WTC11 (cell line): Measurements from ENCODE around the gene NT5DC1. TPM values are rescaled to one million over a fixed set of nuclear protein-coding genes. Genes with fewer than 3 reads are reported as not detected.

Source experiments
- ATAC-seq: fragments of 200-7000 bp; cut with Tn5 transposase; 2 replicates; pipeline ENCODE4 v1.10.0; 2021; ENCODE audit warnings: mild to moderate bottlenecking, moderate library complexity
- CTCF ChIA-PET: fragments of 300-600 bp; sonication (Branson Sonifier 250); formaldehyde crosslinking; loops from one replicate; lab custom pipeline; 2021; ENCODE audit warnings: antibody characterized with exemption; lab: Charles Lee
- POLR2A ChIA-PET: fragments of 350-600 bp; sonication (Branson Sonifier 250); formaldehyde crosslinking; loops from one replicate; lab custom pipeline; 2021; ENCODE audit warnings: antibody characterized with exemption; lab: Charles Lee
- DNase-seq: peaks from one replicate; pipeline ENCODE4 v3.0.0; 2021; ENCODE audit warnings: low spot score
- H3K27ac Mint-ChIP-seq: 2 replicates; pipeline ENCODE4 v1.8.0; 2021; ENCODE audit warnings: mixed read lengths
- H3K27me3 Mint-ChIP-seq: 2 replicates; pipeline ENCODE4 v1.8.0; 2021; ENCODE audit warnings: low read depth, mild to moderate bottlenecking, moderate library complexity, mixed read lengths
- H3K36me3 Mint-ChIP-seq: 2 replicates; pipeline ENCODE4 v1.8.0; 2021; ENCODE audit warnings: mixed read lengths
- H3K4me1 Mint-ChIP-seq: 2 replicates; pipeline ENCODE4 v1.8.0; 2022; ENCODE audit warnings: mixed read lengths
- H3K4me3 Mint-ChIP-seq: 2 replicates; pipeline ENCODE4 v1.8.0; 2021; ENCODE audit warnings: mild to moderate bottlenecking, moderate library complexity, mixed read lengths
- H3K9me3 Mint-ChIP-seq: 2 replicates; pipeline ENCODE4 v1.8.0; 2021; ENCODE audit warnings: mixed read lengths
- ATF3 ChIP-seq: sonication (generic); formaldehyde crosslinking; conservative IDR thresholded peaks from 2 replicates; pipeline ENCODE4 v1.8.1; 2022; ENCODE audit warnings: mild to moderate bottlenecking, missing genetic modification reagents
- CBFB ChIP-seq: sonication (generic); formaldehyde crosslinking; IDR thresholded peaks from 2 replicates; pipeline ENCODE4 v1.8.1; 2022; ENCODE audit warnings: mild to moderate bottlenecking, low read depth, missing genetic modification reagents
- CDX4 ChIP-seq: fragments of 250-450 bp; sonication (Bioruptor Pico); IDR thresholded peaks from 2 replicates; pipeline ENCODE4 v1.9.0; 2021; ENCODE audit warnings: moderate library complexity, mild to moderate bottlenecking, inconsistent platforms, borderline replicate concordance
- CREB1 ChIP-seq: sonication (generic); formaldehyde crosslinking; IDR thresholded peaks from 2 replicates; pipeline ENCODE4 v1.8.0; 2023; ENCODE audit warnings: mild to moderate bottlenecking, missing genetic modification reagents
- IRF1 ChIP-seq: sonication (generic); formaldehyde crosslinking; IDR thresholded peaks from 2 replicates; pipeline ENCODE4 v1.8.0; 2023; ENCODE audit warnings: missing genetic modification reagents
- JAZF1 ChIP-seq: fragments of 250-450 bp; sonication (Bioruptor Pico); IDR thresholded peaks from 2 replicates; pipeline ENCODE4 v1.9.0; 2021; ENCODE audit warnings: moderate library complexity, mild to moderate bottlenecking, inconsistent platforms
- MLX ChIP-seq: sonication (generic); formaldehyde crosslinking; IDR thresholded peaks from 2 replicates; pipeline ENCODE4 v1.8.1; 2023; ENCODE audit warnings: mild to moderate bottlenecking, missing genetic modification reagents, moderate library complexity
- MXD4 ChIP-seq: fragments of 250-450 bp; sonication (Bioruptor Pico); IDR thresholded peaks from 2 replicates; pipeline ENCODE4 v1.8.0; 2021; ENCODE audit warnings: mild to moderate bottlenecking, moderate library complexity, borderline replicate concordance
- NR2C2 ChIP-seq: sonication (generic); formaldehyde crosslinking; IDR thresholded peaks from 2 replicates; pipeline ENCODE4 v1.8.0; 2022; ENCODE audit warnings: mild to moderate bottlenecking, missing genetic modification reagents
- PRDM15 ChIP-seq: sonication (generic); formaldehyde crosslinking; IDR thresholded peaks from 2 replicates; pipeline ENCODE4 v1.8.0; 2022; ENCODE audit warnings: missing genetic modification reagents
- SMAD3 ChIP-seq: sonication (generic); formaldehyde crosslinking; IDR thresholded peaks from 2 replicates; pipeline ENCODE4 v1.8.0; 2022; ENCODE audit warnings: missing genetic modification reagents, mild to moderate bottlenecking, borderline replicate concordance
- TCF7 ChIP-seq: sonication (generic); formaldehyde crosslinking; IDR thresholded peaks from 2 replicates; pipeline ENCODE4 v1.8.0; 2022; ENCODE audit warnings: mild to moderate bottlenecking, low read depth, missing genetic modification reagents, moderate library complexity
- TEAD4 ChIP-seq: sonication (generic); formaldehyde crosslinking; IDR thresholded peaks from 2 replicates; pipeline ENCODE4 v1.8.0; 2022; ENCODE audit warnings: mild to moderate bottlenecking, missing genetic modification reagents
- TP53 ChIP-seq: sonication (generic); formaldehyde crosslinking; IDR thresholded peaks from 2 replicates; pipeline ENCODE4 v1.8.1; 2023; ENCODE audit warnings: mild to moderate bottlenecking, missing genetic modification reagents
- USF1 ChIP-seq: sonication (generic); formaldehyde crosslinking; IDR thresholded peaks from 2 replicates; pipeline ENCODE4 v1.8.0; 2022; ENCODE audit warnings: mild to moderate bottlenecking, missing genetic modification reagents
- USF2 ChIP-seq: sonication (generic); formaldehyde crosslinking; IDR thresholded peaks from 2 replicates; pipeline ENCODE4 v1.8.1; 2023; ENCODE audit warnings: mild to moderate bottlenecking, missing genetic modification reagents, moderate library complexity
- ZNF219 ChIP-seq: sonication (generic); formaldehyde crosslinking; IDR thresholded peaks from 2 replicates; pipeline ENCODE4 v1.8.0; 2023; ENCODE audit warnings: missing genetic modification reagents, mild to moderate bottlenecking, borderline replicate concordance
- ZNF263 ChIP-seq: sonication (generic); formaldehyde crosslinking; IDR thresholded peaks from 2 replicates; pipeline ENCODE4 v1.8.1; 2022; ENCODE audit warnings: low read depth, mild to moderate bottlenecking, moderate library complexity, missing genetic modification reagents
- ZNF396 ChIP-seq: fragments of 250-450 bp; sonication (Bioruptor Pico); IDR thresholded peaks from 2 replicates; pipeline ENCODE4 v1.8.0; 2021; ENCODE audit warnings: mild to moderate bottlenecking, moderate library complexity, borderline replicate concordance
- ZNF416 ChIP-seq: fragments of 250-450 bp; sonication (Bioruptor Pico); IDR thresholded peaks from 2 replicates; pipeline ENCODE4 v1.9.0; 2021; ENCODE audit warnings: mild to moderate bottlenecking, inconsistent platforms
- ZNF423 ChIP-seq: fragments of 250-450 bp; sonication (Bioruptor Pico); IDR thresholded peaks from 2 replicates; pipeline ENCODE4 v2.1.2; 2022; ENCODE audit warnings: mild to moderate bottlenecking, moderate library complexity
- ZNF512 ChIP-seq: sonication (generic); formaldehyde crosslinking; IDR thresholded peaks from 2 replicates; pipeline ENCODE4 v1.8.1; 2022; ENCODE audit warnings: missing genetic modification reagents, borderline replicate concordance
- total RNA-seq: library from RNA; stranded (reverse); gene quantifications from 3 replicates; pipeline ENCODE4 v1.2.3, GENCODE V29; 2021

NT5DC1 gene
- total RNA-seq, 1 experiment from 2014 or later = 67.9 TPM

- no peak overlapping the region for H3K4me3 Mint-ChIP-seq
- peaks cover 15% of the 10 kb centered on the region for H3K36me3 Mint-ChIP-seq
- no peaks in the 10 kb centered on the region for H3K27me3 Mint-ChIP-seq
- H3K9me3 Mint-ChIP-seq = peaks cover 4% of the 10 kb centered on the region; the same call in 1 of the 2 replicates
- CTCF ChIA-PET = no interaction called here
- no peaks in the 10 kb centered on the region for H3K4me1 Mint-ChIP-seq
- H3K27ac Mint-ChIP-seq = no peak overlapping the region
- POLR2A ChIA-PET = no interaction called here
- no peak for DNase-seq
- no peak for ATAC-seq
- TF ChIP-seq TCF7 (CRISPR knock-in tag) (no peak), ZNF423 (CRISPR knock-in tag) (no peak), CREB1 (CRISPR knock-in tag) (no peak), USF1 (CRISPR knock-in tag) (no peak), TP53 (CRISPR knock-in tag) (no peak), ZNF416 (CRISPR knock-in tag) (no peak), JAZF1 (CRISPR knock-in tag) (no peak)
Measured at GRCh38 chr6:116239856-116240255, 139.2 kb downstream of the NT5DC1 start.

- Mint-ChIP-seq H3K36me3 (peaks cover 12% of the 10 kb centered on the region), H3K27ac (no peak overlapping the region), H3K27me3 (no peaks in the 10 kb centered on the region), H3K4me3 (no peak overlapping the region), H3K4me1 (no peaks in the 10 kb centered on the region; the same call in 1 of the 2 replicates), H3K9me3 (peaks cover 4% of the 10 kb centered on the region; the same call in 1 of the 2 replicates)
- ATAC-seq (no peak), DNase-seq (no peak)
- ChIA-PET CTCF (no interaction called here), POLR2A (interaction anchor here (1.0 kb wide), 1 partner anchor 35 kb away, joined by 3 read pairs; no protein-coding TSS in a partner anchor)
- TF ChIP-seq MLX (CRISPR knock-in tag) = no peak
- no peak for TF ChIP-seq TEAD4 (CRISPR knock-in tag)
- TF ChIP-seq USF2 (CRISPR knock-in tag) = no peak
- TF ChIP-seq NR2C2 (CRISPR knock-in tag) = no peak
- TF ChIP-seq IRF1 (CRISPR knock-in tag) = no peak
- TF ChIP-seq MXD4 = no peak
- no peak for TF ChIP-seq ZNF423 (CRISPR knock-in tag)
- TF ChIP-seq PRDM15 = no peak
- no peak for TF ChIP-seq SMAD3 (CRISPR knock-in tag)
- no peak for TF ChIP-seq ZNF396 (CRISPR knock-in tag)
- no peak for TF ChIP-seq CBFB (CRISPR knock-in tag)
- no peak for TF ChIP-seq ZNF219
- no peak for TF ChIP-seq ATF3 (CRISPR knock-in tag)
- no peak for TF ChIP-seq ZNF263 (CRISPR knock-in tag)
- TF ChIP-seq ZNF512 = no peak
- no peak for TF ChIP-seq TCF7 (CRISPR knock-in tag)
- no peak for TF ChIP-seq CDX4 (CRISPR knock-in tag)
Measured at GRCh38 chr6:116244284-116244683, 143.6 kb downstream of the NT5DC1 start.
